Right hindlimb (tissue), 1 donor: ENCODE results near the gene CYGB.
A peak's percentile ranks its signal among the peaks of the same experiment; 100 is the strongest.
"Not testable (repeated sequence)": the region's sequence is repeated elsewhere in the genome, so short reads cannot be mapped to it uniquely, and the experiment has no call there.

ENCODE experiments used
- DNase-seq: peaks from one replicate; pipeline ENCODE4 v3.0.0-alpha.2; 2018

Gene CYGB

DNA sequence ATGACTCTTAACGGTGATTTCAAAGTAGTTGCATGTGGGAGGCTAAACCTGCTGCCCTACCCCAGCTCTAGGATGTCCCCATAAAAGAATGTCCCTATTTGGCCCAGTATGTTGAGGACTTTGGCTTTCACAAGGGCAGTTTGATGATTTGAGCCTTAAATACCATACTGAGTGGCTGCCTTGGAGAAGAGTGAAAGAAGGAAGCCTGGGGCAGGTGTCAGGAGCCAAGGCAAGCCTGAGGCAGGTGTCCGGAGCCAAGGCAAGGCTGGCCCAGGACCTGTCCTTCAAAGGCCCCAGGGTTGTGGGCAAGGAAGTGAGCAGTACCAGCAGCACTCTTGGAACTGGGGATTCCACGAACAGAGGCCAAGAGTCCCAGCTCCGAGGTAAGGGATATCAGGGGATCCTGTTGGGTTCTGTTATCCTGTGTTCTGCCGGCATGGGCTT lies 29.5 kb upstream of the CYGB start:
- no peak for DNase-seq

DNA sequence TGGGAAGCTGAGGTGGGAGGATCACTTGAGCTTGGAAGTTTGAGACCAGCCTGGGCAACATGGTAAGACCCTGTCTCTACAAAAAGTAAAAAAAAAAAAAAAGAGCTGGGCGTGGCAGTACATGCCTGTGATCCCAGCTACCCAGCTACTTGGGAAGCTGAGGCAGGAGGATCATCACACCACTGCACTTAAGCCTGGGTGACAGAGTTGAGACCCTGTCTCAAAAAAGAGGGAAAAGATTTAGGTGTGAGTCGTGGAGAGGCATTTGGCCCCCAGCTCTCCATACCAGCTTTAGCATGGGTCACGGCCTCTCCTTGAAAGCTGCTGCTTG lies 29.1 kb upstream of the CYGB start:
- DNase-seq: no peak

DNA sequence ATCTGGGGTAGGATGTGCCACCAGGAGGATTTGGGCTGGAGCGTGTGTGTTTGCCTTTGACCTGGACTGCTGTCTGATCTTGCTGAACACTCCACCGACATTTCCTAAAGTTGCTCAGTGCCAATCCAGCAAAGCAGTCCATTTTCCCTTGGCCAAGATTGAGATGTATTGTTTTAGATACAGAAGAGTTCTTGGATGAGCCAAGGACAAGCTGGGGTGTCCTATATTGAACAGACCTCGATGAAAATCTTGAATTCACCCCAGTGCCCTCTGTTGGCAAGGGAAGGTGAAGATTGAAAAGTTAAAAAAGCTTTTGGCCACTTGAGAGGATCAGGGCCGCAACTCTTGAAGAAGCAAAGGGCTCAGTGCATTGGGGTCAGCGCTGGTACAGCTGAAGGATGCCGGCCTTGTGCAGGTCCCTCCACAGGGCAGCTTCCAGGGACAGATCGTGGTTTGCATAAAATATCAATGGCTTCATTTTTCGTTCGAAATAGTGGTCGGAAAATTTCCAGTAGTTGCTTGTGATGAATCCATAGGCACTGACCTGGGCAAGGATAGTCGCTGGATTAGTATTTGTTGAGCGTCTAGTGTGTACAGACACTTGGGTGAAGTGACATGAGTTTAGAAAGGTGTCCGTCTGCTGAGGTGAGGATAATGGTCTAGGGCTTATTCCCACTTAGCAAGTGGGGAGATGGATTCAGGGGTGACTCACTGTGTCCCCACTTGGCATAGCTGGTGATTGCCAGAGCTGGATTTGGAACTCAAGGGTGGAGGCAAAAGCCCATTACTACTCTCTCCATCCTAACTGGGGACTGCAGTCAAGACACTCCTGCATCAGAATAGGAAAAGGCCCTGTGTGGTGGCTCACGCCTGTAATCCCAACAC lies 28.5 kb upstream of the CYGB start:
- DNase-seq: no peak

DNA sequence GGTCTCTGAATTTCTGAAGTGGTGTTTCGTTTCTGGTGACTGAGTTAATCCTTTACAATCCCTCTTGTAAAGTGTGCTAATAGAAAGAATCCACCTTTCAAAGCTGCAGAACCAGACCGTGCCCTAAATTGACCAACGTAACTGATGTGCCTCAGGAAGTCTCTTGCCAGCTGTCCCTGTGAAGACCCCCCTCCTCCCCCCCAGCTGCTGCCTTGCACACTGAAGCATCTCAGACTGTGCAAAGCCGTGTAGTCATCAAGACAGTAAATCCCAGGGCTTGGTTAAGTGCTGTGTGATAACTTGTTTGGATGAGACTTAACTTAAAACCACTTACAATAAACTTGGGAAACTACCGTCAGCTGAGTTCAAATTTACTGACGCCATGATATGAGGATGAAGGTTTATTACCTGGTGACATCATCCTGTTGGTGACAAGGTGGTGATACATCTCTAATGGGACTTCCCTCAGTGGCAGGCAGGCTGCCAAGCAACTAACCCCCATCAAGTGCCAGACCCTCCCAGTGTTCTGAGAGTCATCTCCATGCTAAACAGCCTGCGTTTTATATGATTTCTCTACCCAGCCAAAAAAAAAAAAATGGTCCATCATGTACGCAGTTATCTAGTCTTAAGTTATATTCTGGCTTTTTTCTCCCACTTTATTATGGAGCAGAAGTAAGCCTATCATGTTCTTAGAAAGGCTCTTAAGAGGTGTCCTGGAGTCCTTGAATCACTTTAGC lies 27.6 kb upstream of the CYGB start:
- not testable (repeated sequence) for DNase-seq

DNA sequence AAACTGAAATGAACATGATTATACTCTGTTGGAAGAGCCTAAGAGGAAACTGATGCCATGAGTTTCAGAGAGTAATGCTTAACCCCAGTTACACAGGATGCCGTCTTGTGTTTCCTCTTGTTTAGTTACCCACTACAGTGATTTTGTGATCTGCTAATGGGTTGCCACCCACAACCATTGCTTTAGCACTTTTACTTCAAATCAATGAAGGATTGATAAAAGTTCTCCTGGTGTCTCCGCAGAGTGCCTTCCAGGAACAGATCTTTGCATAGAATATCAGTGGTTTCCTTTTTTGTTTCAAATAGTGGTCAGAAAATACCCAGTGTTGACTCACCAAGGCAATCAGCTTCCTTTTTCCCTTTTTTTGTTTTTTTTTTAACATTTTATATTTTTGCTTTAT lies 25.9 kb upstream of the CYGB start:
- not testable (repeated sequence) for DNase-seq

DNA sequence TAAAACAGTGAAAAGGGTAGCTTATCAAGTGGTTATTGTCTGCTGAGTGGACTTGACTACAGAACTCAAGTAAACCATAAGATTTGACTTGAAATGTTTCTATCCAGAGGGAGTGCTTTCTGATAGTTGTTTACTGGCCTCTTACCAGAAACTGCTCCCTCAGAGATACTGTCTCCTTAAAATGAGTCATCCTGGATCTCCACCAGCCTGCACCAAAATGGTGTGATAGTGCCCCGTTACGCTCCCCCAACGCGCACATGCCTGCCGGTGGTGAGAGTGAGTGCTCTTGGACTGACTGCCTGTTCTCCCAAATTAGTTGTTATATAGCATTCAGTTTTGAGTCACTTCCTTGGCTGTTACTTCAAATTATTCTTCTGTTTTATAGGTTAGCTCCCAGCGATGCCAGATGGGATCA lies 25.2 kb upstream of the CYGB start:
- no peak for DNase-seq

DNA sequence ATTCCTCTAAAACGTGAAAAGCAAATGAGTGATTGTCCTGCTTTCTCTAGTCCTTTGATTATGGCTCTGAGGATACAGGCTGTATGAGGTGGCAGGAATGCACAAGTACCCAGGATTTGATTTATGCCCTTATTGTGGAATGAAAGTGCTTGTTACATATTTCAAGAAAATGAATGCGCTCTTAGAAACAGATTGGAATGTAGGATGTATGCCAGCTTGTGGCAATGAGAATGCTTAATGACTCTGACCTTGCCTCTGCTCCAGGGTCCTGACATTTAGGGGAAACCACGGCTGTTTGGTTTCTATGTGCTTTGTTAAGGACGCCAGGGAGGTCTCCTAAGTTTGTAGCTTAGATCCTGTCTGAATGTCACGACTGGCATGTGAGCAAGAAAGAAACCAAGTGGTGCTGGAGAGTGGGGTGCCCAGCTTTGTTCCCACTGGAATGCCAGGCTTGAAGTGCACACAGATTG lies 24.3 kb upstream of the CYGB start:
- DNase-seq: no peak

DNA sequence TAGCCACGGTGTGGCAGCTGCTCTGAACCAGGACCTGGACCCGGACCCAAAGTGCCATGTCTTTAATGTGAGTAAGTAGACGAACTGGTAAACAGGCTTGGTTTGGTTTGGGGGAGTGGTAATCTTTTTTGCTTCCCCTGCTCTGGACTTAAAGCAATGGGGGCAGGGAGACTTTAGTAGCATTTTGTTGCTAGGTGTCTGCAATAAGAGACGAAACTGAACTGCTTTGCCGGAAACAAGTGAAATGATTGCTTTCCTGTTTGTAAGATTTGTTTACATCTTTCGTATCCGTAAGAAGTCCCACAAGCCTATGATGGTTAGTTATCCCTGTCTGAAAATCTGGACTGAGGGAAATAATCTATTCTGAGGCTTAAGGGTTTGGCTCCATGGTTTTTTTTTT lies 23.8 kb upstream of the CYGB start:
- DNase-seq: no peak

DNA sequence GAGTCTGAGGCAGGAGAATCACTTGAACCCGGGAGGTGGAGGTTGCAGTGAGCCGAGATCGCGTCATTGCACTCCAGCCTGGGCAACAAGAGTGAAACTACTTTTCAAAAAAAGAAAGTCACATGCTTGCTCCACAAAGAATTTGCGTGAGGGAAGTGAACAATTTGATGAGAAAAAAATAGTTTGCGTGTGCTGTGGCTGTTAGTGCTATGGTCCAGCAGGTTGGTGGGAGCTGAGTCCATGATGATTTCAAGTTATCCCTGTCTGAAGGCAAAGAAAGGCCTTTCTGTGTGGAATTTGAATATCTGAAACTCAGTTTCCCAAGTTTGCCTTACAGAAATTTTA lies 23.3 kb upstream of the CYGB start:
- no peak for DNase-seq

DNA sequence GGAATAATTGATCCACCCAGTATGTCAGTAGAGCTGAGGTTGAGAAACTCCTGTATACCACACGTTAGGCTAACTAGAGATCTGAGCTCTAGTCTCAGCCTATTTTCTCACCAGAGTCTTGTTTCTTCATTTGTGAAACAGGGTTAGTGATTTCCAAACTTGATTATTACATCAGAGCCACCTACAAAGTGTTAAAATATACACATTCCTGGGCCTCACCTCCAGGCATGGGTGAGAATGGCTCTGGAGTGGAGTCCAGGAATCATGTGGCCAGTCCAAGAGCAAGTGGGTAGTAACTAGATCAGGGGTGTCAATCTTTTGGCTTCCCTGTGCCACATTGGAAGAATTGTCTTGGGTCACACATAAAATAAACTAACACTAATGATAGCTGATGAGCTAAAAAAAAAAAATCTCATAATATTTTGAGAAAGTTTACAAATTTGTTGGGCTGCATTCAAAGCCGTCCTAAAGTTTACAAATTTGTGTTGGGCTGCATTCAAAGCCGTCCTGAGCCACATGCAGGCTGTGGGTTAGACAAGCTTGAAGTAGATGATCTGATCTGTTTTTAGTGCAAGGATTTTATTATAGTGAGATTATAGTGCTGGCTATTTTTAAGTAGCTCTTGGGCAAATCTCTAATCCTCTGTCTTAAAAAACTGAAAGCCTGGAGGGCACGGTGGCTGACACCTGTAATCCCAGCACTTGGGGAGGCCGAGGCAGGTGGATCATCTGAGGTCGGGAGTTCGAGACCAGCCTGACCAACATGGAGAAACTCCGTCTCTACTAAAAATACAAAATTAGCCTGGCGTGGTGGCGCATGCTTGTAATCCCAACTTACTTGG lies 22.7 kb upstream of the CYGB start:
- no peak for DNase-seq

DNA sequence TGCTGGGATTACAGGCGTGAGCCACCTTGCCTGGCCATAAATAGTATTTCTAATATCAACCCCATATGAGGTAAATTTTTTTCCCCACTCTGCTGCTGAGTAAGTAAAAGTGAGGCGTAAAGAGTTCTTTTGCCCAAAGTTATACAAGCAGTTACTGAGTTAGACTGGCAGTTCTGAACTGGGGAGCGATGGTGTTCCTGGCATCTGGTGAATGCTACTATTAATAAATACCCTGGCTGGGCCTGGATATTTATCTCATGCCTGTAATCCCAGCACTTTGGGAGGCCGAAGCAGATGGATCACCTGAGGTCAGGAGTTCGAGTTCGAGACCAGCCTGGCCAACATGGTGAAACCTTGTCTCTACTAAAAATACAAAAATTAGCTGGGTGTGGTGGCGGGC lies 22.0 kb upstream of the CYGB start:
- not testable (repeated sequence) for DNase-seq

DNA sequence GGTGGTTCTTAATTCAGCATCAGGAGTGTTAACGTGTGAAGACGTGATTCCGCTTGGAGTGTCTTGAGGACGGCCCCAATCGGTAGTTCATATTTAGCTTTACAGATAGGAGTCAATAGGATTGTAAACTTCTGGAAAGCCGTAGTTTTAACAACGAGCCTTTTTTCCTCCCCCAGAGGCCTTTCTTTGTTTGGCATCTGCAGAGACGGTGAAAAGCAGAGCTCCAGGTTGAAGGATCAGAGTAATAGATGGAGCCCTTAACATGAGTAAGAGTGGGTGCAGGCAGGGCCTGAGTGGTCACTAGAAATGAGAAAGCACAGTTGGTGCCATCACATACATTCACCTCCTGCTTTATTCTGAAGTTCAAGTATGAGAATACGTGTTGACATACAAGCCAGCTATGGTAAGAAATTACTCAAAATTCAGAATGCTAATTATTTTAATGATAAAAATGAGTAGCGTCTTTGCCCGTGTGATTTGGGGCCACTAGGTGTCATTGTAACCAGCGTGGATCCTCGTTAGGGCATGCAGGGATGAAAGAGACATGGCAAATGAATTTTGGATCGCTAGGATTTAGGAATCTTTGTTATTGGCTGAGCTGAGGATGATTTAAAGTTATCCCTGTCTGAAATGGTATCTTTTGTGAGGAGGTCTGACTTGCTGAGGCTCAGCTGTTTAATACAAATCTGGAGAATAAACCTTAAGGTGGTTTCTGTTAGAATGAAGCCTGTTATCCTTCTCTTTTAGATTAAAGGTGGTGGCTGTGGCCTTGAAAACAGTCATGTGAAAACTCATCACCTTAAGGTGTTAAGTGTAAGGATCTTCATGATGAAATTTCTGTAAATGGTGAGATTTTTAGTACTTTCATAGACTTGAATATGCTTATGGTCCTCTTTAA lies 20.9 kb upstream of the CYGB start:
- DNase-seq: no peak

DNA sequence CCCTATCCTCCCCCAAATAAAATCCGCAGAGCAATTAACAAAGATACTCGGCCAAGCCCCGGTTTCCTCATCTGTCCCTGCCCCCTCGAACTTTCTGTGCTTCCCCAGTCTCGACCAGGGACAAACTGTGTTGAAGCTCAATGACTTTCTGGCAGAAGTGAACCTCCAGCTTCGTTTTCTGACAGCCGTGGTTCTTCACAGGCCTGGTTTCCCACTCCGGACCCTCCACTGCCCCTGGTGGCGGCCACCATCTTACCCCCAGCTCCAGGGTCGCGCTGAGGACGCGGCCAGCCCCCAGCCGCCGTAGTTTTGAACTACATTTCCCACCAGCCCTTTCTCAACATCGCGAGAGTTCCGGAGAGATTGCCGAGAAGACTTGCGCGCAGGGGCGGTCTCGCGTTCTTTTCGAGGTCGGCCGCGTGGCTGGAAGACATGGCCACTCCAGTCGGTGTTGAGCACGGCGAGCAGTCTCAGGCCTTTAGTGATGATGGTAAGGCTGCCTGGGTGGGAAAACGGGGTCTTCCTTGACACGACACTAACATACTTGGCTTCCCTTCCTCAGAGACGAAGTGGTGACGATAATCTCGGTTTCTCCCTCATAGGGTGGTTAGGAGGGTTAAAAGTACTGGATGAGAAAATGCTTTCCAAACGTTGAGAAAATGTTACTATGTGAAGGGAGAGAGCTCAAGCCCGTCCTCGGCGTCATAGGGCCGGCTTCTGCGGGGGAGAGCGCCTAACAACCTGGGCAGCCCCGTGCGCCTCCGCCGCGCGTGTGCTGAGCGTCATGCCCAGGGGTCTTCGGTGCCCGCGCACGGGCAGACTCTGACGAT lies 20.1 kb upstream of the CYGB start:
- DNase-seq: peak; percentile 97

DNA sequence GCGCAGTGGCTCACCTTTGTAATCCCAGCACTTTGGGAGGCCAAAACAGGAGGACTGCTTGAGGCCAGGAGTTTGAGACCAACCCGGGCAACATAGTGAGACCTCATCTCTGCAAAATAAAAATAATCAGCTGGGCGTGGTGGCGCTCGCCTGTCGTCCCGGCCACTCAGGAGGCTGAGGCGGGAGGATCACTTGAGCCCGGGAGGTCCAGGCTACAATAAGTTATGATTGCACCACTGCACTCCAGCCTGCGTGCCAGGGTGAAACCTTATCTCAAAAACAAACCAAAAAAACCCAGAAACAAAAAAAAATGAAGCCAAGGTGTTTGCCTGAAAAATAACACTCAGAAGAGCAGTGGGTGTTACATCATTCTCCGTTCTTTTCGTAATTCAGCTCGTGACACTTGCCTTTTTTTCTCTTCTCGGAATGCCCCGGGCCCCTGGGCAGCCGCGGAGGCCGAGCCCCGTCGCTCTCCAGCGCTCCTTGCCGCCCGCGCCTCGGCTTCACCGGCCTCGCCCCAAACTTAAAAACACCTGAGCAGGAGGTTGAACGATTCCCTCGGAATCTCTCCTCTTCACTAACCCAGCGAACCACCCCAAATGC lies 19.4 kb upstream of the CYGB start:
- DNase-seq: no peak

DNA sequence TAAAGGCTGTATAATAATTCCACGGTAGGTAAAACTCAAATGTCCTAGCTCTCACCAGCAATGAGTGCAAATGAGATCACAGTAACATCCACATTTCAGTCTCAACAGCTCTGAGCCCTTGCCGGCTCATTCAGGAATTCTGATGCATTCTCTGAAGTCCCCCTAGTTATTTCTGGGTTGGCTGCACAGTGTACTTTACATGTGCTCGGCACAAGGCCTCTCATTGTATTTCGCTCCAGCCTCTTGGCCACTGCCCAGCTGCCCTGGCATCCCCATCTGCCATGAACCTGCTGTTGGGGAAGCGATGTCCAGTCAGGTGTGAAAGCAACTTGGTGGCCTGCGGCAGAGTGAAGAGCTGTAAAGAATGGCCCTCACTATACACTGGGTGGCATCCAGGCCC lies 16.6 kb upstream of the CYGB start:
- DNase-seq: no peak

DNA sequence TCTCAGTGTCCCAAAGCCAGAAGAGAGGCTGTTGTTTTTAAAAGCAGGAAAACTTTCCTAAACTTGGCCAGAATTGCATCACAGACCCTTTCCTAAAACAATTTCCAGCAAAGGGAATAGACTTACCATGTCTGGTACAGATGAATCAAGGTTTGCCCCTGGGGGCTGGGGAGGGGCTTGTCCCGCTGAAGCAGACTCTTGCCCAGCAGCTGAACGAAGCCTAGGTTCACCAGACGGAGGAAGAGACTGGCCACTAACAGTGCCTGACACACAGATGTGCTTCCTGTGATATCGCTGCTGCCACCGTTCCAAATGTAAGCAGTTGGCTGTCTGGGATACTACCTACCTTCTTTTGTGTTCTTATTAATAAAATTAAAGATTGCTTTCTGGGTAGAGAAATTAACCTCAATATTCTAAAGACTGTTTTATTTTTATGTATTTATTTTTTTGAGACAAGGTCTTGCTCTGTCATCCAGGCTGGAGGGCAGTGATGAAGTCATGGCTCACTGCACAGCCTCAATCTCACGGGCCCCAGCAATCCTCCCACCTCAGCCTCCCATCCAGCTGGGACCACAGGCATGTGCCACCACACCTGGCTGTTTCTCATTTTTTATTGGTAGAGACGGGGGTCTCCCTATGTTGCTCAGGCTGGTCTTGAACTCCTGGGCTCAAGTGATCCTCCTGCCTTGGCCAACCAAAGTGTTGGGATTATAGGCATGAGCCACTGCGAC lies 15.8 kb upstream of the CYGB start:
- DNase-seq: no peak

DNA sequence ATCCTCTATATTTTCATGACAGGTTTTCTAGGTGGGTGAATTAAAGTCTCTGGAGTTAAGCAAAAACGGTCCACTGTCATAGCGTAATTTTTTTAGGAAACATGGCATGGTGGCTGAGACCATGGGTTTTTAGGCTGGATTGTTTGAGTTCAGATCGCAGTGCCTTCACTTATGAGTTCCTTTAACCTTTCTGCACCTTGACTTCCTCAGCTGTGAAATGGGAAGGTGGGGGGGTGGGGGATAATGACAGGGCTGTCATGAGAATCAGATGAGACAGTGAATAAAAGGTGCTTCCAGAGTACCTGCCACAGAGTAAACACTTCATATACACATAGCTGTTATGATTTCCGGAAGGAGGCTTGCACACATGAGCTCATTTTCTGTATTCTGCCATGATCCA lies 14.2 kb upstream of the CYGB start:
- DNase-seq: no peak

DNA sequence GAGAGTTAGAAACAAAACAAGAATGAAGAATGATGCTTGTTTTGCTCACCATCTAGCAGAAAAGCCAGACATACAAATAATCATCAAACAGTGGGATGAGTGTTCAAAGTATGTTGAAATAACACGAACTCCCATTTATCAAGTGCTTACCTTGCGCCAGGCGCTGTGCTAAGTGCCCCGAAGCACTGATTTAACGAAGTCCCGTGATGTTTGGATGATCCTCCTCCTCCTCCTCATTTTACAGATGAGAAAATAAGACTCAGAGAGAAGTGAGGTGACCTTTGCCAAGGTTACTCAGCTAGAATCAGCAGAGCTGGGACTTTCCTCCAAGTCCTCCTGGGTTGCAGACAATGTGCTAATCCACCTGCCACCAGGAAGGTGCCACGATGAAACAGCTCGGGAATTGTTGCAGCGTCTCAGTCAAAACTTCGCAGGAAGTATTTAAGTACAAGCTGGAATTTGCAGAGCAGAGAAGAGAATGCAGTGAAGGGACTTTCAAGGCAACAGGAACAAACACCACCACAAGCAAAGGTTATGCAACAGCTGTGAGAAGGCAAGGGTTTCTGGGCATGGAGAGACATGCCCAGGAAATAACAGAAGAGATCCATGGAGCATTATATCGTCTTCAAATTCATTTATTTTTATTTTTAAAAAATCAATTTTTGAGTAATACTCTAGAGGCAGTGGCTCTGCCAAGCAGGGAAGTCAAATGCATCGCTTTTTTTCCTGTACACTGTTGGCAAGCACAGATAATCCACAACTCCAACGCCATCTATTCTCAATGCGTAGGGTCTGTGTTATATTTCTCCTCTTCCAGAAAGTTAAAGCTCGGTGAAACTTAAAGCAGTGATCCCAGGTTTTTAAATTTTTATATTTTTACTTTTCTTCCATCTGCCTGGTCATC lies 13.5 kb upstream of the CYGB start:
- DNase-seq: no peak

DNA sequence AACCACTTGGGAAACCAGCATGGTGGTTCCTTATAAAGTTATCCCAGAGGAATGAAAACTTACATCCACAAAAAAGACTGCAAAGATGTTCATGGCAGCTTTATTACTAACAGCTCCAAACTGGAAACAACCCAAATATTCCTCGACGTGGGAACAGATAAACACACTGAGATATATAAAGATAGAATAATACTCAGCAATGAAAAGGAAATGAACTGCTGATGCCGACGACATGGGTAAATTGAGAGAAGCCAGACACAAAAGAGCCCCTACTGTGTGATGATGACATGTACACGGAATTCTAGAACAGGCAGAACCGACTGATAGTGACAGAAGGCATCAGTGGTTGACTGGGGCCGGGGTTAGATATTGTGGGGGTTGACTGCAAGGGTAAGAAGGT lies 12.0 kb upstream of the CYGB start:
- DNase-seq: no peak
